Spinal cord (tissue), 10 donors: ENCODE results near the gene RFNG. TPM values are rescaled to one million over a fixed set of nuclear protein-coding genes. Genes with fewer than 3 reads are reported as not detected.

Experiments
- DNase-seq, 6 donors: peaks; one replicate each; pipeline versions ENCODE4 v3.0.0 to v3.0.0-alpha.2; 2013 to 2015; ENCODE audit warnings: low spot score in 6 of 6, low read depth in 4 of 6
- H3K27ac ChIP-seq: one replicate; pipeline ENCODE4 v1.5.1; 2013; ENCODE audit warnings: low read depth, low read length, control low read depth
- H3K27me3 ChIP-seq: one replicate; pipeline ENCODE4 v1.6.1; 2013; ENCODE audit warnings: low read length; ENCODE audit not compliant: control insufficient read depth, insufficient read depth
- H3K36me3 ChIP-seq: one replicate; pipeline ENCODE4 v1.6.1; 2013; ENCODE audit warnings: low read length; ENCODE audit not compliant: control insufficient read depth, insufficient read depth
- H3K4me1 ChIP-seq: one replicate; pipeline ENCODE4 v1.6.1; 2013; ENCODE audit warnings: low read length; ENCODE audit not compliant: control insufficient read depth, insufficient read depth
- H3K4me3 ChIP-seq: one replicate; pipeline ENCODE4 v1.5.1; 2013; ENCODE audit warnings: low read depth, low read length, control low read depth
- H3K9me3 ChIP-seq: one replicate; pipeline ENCODE4 v1.6.1; 2013; ENCODE audit warnings: low read length; ENCODE audit not compliant: control insufficient read depth, insufficient read depth
- WGBS: methylation state at CpG from one replicate; pipeline ENCODE4 v1.1.5; 2013; ENCODE audit warnings: missing lambda C conversion rate; ENCODE audit not compliant: insufficient coverage; 5-methylcytosine and 5-hydroxymethylcytosine counted together
- polyA plus RNA-seq, 2 donors: library from polyadenylated mRNA; unstranded; fragments of 120-200 nt; gene quantifications; one replicate each; pipeline ENCODE4 v1.2.1, GENCODE V29; 2013; ENCODE audit not compliant: insufficient read length in 2 of 2
- total RNA-seq, 2 donors: library from RNA; depleted of rRNA in 1 of 2; stranded (reverse); fragments of 120-200 nt in 1 of 2; fragments of >200 nt in 1 of 2; gene quantifications; one replicate each; pipeline versions ENCODE4 v1.2.3 to v1.2.4, GENCODE V29; 2013 to 2014
- donor health status: healthy.

RFNG gene
- total and polyA plus RNA-seq, 4 donors = 19.5 to 75.2 (median 49.3) TPM

DNA sequence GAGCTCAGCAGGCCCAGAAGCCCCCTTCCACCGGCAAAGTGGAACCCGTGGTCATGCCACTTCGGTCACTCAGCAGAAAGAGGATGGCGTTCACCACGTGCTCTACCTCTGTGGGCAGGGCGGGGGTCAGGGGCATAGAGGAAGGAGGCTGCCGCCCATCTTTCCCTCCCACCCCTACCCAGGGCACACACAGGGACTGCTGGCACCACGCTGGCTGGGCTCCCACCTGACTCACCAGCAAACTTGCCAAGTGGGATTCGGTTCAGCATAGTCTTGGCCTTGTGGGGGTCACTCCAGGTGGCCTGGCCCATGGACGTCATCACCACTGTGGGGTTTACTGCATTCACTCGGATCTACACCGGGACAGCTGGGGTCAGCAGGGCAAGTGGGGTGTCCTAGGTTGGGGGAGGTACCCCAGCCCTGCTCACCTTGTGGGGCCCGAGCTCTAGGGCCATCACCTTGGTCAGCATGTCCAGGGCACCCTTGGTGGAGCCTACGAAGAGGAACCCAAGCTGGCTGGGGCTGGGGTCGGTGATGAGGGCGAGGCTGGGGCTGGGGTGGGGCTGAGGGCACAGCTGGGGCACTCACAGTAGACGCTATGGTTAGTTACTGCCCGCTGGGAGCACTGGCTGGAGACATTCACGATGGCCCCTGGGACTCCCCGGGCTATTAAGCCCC, 15.5 kb downstream of the RFNG start:
- Histone ChIP-seq H3K27me3 (no peaks in the 10 kb centered on the region), H3K4me1 (peaks cover 50% of the 10 kb centered on the region), H3K36me3 (peaks cover 42% of the 10 kb centered on the region), H3K27ac (peak overlapping the region; percentile 84), H3K4me3 (peak overlapping the region; percentile 65), H3K9me3 (no peaks in the 10 kb centered on the region)
- 83% methylated on average over 18 of the region's 20 CpGs for WGBS
- DNase-seq = no peak

DNA sequence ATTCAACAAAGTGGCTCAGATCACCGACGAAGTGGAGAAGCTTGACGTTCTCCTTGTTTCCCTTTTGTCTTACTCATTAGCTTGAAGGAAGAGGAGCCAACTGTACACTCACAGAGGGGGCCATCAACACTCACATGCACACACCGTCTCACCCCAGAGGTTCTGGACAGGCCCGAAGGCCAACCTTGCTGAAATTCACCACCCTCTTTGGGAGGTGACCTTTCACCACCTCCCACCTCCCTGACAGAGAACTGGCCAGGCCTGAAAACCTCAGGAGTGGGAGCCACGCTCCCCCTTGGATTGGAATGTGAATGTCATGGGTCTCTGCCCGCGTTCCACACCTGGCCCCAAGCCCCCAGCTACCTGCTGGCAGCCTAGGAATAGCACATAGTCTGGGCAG, 16.1 kb downstream of the RFNG start:
- DNase-seq = no peak
- Histone ChIP-seq H3K27me3 (no peaks in the 10 kb centered on the region), H3K4me3 (no peak overlapping the region), H3K27ac (no peak overlapping the region), H3K4me1 (peaks cover 56% of the 10 kb centered on the region), H3K36me3 (peaks cover 42% of the 10 kb centered on the region), H3K9me3 (no peaks in the 10 kb centered on the region)
- WGBS = 80% methylated on average over 5 of the region's 8 CpGs

- no peak for DNase-seq
- H3K36me3 ChIP-seq = peaks cover 51% of the 10 kb centered on the region
- H3K4me3 ChIP-seq = no peak overlapping the region
- 81% methylated on average over 17 of the region's 23 CpGs for WGBS
- H3K27me3 ChIP-seq = no peaks in the 10 kb centered on the region
- H3K27ac ChIP-seq = no peak overlapping the region
- no peaks in the 10 kb centered on the region for H3K9me3 ChIP-seq
- peaks cover 66% of the 10 kb centered on the region for H3K4me1 ChIP-seq
Measured at GRCh38 chr17:82034371-82035011, 17.1 kb downstream of the RFNG start.

GRCh38 chr17:82033359-82034085, 18.1 kb downstream of the RFNG start:
- peaks cover 69% of the 10 kb centered on the region for H3K4me1 ChIP-seq
- H3K27ac ChIP-seq = no peak overlapping the region
- DNase-seq = no peak
- H3K36me3 ChIP-seq = peaks cover 61% of the 10 kb centered on the region
- H3K9me3 ChIP-seq = no peaks in the 10 kb centered on the region
- 88% methylated on average over 24 of the region's 38 CpGs for WGBS
- no peaks in the 10 kb centered on the region for H3K27me3 ChIP-seq
- no peak overlapping the region for H3K4me3 ChIP-seq

DNA sequence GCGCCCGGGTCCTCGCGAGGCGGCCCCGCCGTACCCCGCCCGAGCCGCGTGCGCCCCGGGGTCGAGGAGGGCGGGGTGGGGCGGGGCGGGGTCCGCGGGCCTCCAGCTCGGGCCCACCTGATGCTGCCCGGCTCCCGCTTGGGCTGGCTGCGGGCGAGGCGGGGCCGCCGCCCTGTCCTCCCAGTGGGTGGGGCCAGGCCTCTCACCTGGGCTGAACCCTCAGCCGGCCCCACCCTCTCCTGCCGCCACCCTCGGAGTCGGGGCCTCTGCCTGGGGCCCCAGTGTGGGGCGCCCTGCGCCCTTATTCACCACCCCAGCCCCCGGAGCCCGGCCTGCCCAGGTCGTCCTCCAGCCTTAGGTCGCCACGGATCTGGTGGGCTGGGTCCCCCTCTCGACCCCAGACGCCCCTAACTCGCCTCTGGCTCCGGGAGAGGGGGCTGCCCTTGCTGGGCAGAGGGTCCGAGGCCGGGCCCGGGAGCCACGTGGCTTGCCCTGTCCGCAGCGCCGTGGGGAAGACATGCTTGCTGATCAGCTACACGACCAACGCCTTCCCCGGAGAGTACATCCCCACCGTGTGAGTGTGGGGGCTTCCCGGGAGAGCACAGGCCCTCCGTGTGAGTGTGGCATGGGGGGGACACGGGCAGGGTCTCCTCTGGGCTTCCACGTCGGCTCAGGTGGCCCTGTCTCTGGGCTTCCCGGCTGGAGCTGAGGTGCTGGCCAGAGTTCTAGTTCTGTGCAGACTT, 19.6 kb downstream of the RFNG start:
- DNase-seq = peak in 1 of 6 donors; percentile 9
- peak overlapping the region; percentile 55 for H3K4me3 ChIP-seq
- H3K27me3 ChIP-seq = no peaks in the 10 kb centered on the region
- H3K36me3 ChIP-seq = peaks cover 76% of the 10 kb centered on the region
- peaks cover 61% of the 10 kb centered on the region for H3K4me1 ChIP-seq
- 3% methylated on average over 59 of the region's 59 CpGs for WGBS
- H3K27ac ChIP-seq = no peak overlapping the region
- H3K9me3 ChIP-seq = no peaks in the 10 kb centered on the region

- WGBS = under 1% methylated on average over 94 of the region's 96 CpGs
- peaks cover 55% of the 10 kb centered on the region for H3K4me1 ChIP-seq
- H3K9me3 ChIP-seq = no peaks in the 10 kb centered on the region
- no peaks in the 10 kb centered on the region for H3K27me3 ChIP-seq
- H3K27ac ChIP-seq = peak within 1 kb of the TSS; percentile 61
- peak within 1 kb of the TSS; percentile 55 for H3K4me3 ChIP-seq
- peak in 3 of 6 donors; percentile 44 to 80 (median 76) for DNase-seq
- H3K36me3 ChIP-seq = peaks cover 77% of the 10 kb centered on the region
Measured at GRCh38 chr17:82031303-82031884, 20.2 kb downstream of the RFNG start, which contains the start of gene RAC3. Gene RAC3 (plus strand): TSS chr17:82031678. CDS start chr17:82031762, 84 bp downstream.

DNA sequence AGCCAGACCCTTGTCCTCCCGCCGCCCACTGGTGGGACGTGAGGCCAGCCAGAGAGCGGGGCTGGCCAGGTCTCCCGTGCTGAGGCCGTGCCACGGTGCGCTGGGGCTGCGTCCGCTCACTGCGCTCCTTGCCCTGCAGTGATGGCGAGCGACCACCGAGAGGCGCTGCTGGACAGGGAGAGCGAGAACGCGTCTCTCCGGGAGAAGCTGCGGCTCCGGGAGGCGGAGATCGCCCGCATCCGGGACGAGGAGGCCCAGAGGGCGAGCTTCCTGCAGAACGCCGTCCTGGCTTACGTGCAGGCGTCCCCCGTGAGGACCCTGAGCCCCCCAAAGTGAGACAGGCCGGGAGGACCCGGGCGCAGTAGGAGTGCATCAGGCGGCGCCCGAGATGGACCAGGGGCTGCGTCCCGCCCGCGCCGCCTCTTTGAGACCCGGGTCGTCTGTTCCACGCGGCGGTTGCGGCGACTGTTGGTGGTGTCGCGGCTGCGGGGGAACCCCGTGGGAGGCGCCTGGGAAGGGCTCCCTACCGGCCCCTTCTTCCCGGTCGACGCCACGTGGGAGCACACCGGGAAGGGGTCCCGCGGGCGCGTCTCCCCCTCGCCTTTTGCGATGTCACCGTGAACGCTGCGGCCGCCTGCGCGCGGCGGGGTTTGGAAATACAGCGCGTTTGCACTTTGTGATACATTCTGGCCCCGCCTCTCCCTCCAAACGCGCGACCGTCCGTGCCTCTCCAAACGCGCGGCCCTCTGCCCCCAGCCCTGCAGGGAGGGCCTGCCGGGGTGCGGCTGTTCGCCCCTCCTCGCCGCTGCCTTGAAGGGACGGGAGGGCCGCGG, 20.9 kb downstream of the RFNG start:
- peak in 3 of 6 donors; percentile 48 to 89 (median 87) for DNase-seq
- 1% methylated on average over 93 of the region's 94 CpGs for WGBS
- no peaks in the 10 kb centered on the region for H3K9me3 ChIP-seq
- H3K36me3 ChIP-seq = peaks cover 77% of the 10 kb centered on the region
- H3K4me1 ChIP-seq = peaks cover 53% of the 10 kb centered on the region
- H3K27ac ChIP-seq = peak overlapping the region; percentile 61
- peak overlapping the region; percentile 36 for H3K4me3 ChIP-seq
- no peaks in the 10 kb centered on the region for H3K27me3 ChIP-seq

GRCh38 chr17:82029990-82030469, 21.6 kb downstream of the RFNG start:
- H3K4me1 ChIP-seq = peaks cover 53% of the 10 kb centered on the region
- DNase-seq = no peak
- no peaks in the 10 kb centered on the region for H3K27me3 ChIP-seq
- no peaks in the 10 kb centered on the region for H3K9me3 ChIP-seq
- peaks cover 81% of the 10 kb centered on the region for H3K36me3 ChIP-seq
- WGBS = 68% methylated on average over 30 of the region's 31 CpGs
- no peak overlapping the region for H3K4me3 ChIP-seq
- H3K27ac ChIP-seq = no peak overlapping the region
